Caki2 (cell line): Measurements from ENCODE around the gene IL10RA. TPM values are rescaled to one million over a fixed set of nuclear protein-coding genes. Genes with fewer than 3 reads are reported as not detected.

Experiments used
- total RNA-seq: library from RNA; depleted of rRNA; stranded (reverse); fragments of >200 nt; shearing (Covaris generic); gene quantifications from 2 replicates; pipeline ENCODE4 v1.2.3, GENCODE V29; 2014; ENCODE audit warnings: low replicate concordance; rRNA removed

IL10RA gene
- total RNA-seq, 1 experiment from 2014 or later, result not detected

Other genes starting within 250 kb of the IL10RA start
- 1.4 and 5.4 TPM in 2 replicates for gene DSCAML1, start 189.2 kb upstream of the IL10RA start, total RNA-seq
- gene FXYD2, start 161.7 kb upstream of the IL10RA start, total RNA-seq, result 427 and 456 TPM in 2 replicates
- not detected in 2 replicates for gene FXYD6, start 109.7 kb upstream of the IL10RA start, total RNA-seq
- not detected in 2 replicates for gene TMPRSS13, start 57.0 kb upstream of the IL10RA start, total RNA-seq
- gene TMPRSS4, start 90.7 kb downstream of the IL10RA start, total RNA-seq, result not detected in 2 replicates
- gene SMIM35, start 100.6 kb downstream of the IL10RA start, total RNA-seq, result not detected in 2 replicates
- 0.38 and 0.68 TPM in 2 replicates for gene SCN4B, start 166.4 kb downstream of the IL10RA start, total RNA-seq
- not detected in 2 replicates for gene SCN2B, start 190.2 kb downstream of the IL10RA start, total RNA-seq
- gene JAML, start 238.6 kb downstream of the IL10RA start, total RNA-seq, result not detected in 2 replicates